Mammary epithelial cell (primary cell): Measurements from ENCODE around the gene ACER3.

Experiments used
- EZH2 ChIP-seq: IDR thresholded peaks from 2 replicates; pipeline ENCODE4 v1.6.1; 2012; ENCODE audit warnings: low read length, inconsistent platforms, borderline replicate concordance
- TF ChIP-seq, protein P1 (sequence below), 2 donors: IDR thresholded peaks in 1 of 2; conservative IDR thresholded peaks in 1 of 2; 2 replicates each; pipeline ENCODE4 v1.5.1; 2011 to 2012; ENCODE audit warnings: inconsistent platforms in 2 of 2, low read length in 2 of 2, mild to moderate bottlenecking in 2 of 2, control low read depth in 1 of 2, low read depth in 1 of 2; ENCODE audit not compliant: insufficient read depth in 1 of 2; ENCODE audit errors: extremely low read depth in 1 of 2

DNA sequence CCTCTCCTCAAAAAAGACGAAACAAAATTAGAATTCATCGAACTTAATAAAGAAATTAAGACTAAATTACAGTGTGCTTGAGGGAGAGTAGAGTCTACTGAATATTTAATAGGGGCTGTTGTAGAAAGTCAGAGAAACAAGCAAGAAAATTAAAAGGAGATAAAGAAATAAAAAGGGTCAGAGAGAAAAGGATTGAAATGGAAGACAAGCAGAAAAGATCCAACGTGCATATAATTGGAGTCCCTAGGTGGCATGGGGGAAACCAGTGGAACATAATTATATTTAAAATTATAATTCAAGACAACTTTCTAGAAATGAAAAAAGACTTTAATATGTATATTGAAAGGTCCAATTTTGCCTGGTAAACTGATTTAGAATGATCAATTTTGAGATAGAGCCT lies 74.3 kb downstream of the ACER3 start:
- TF ChIP-seq, protein P1, sequence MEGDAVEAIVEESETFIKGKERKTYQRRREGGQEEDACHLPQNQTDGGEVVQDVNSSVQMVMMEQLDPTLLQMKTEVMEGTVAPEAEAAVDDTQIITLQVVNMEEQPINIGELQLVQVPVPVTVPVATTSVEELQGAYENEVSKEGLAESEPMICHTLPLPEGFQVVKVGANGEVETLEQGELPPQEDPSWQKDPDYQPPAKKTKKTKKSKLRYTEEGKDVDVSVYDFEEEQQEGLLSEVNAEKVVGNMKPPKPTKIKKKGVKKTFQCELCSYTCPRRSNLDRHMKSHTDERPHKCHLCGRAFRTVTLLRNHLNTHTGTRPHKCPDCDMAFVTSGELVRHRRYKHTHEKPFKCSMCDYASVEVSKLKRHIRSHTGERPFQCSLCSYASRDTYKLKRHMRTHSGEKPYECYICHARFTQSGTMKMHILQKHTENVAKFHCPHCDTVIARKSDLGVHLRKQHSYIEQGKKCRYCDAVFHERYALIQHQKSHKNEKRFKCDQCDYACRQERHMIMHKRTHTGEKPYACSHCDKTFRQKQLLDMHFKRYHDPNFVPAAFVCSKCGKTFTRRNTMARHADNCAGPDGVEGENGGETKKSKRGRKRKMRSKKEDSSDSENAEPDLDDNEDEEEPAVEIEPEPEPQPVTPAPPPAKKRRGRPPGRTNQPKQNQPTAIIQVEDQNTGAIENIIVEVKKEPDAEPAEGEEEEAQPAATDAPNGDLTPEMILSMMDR (conservative IDR thresholded peaks at IDR 0.05 in 1 of 2, IDR thresholded peaks at IDR 0.05 in 1 of 2; ENCODE audit: extremely low read depth in 1 of 2, insufficient read depth in 1 of 2, low read depth in 1 of 2, low read length in 2 of 2) = no peak
- TF ChIP-seq EZH2 = no peak
